GM12878 (cell line): Measurements from ENCODE around the gene TLX1. TPM values are rescaled to one million over a fixed set of nuclear protein-coding genes. Genes with fewer than 3 reads are reported as not detected.

Source experiments
- ATAC-seq: fragments of 200-7000 bp; cut with Tn5 transposase; 3 replicates; pipeline ENCODE4 v1.9.1; 2020; ENCODE audit warnings: mild to moderate bottlenecking, moderate library complexity
- Bru-seq: library from RNA; stranded (reverse); fragments of 400-500 nt; gene quantifications from one replicate; lab custom pipeline; 2021; lab: Mats Ljungman, UMichigan
- BruChase-seq, 2 experiments: library from RNA; stranded (reverse); fragments of 400-500 nt; gene quantifications; one replicate each; lab custom pipeline; 2021; lab: Mats Ljungman, UMichigan
- BruUV-seq: library from RNA; stranded (reverse); fragments of 400-500 nt; replicated peaks from 2 replicates; lab custom pipeline; 2021; lab: Mats Ljungman, UMichigan
- CTCF ChIA-PET: fragments of 300-600 bp; sonication (Branson Sonifier 250); formaldehyde crosslinking; extraction: SDS; loops from one replicate; lab custom pipeline; 2021; ENCODE audit warnings: inconsistent platforms; lab: Yijun Ruan, JAX
- POLR2A ChIA-PET: fragments of 350-600 bp; formaldehyde crosslinking; extraction: SDS; loops from one replicate; lab custom pipeline; 2021; ENCODE audit warnings: inconsistent platforms; lab: Charles Lee
- RAD21 ChIA-PET: fragments of 300-600 bp; sonication (Branson Sonifier 250); formaldehyde crosslinking; loops from one replicate; lab custom pipeline; 2023; ENCODE audit warnings: antibody characterized with exemption; ENCODE audit not compliant: unreplicated experiment; lab: Charles Lee
- SMC1A ChIA-PET: fragments of 300-600 bp; sonication (Branson Sonifier 250); formaldehyde crosslinking; loops from one replicate; lab custom pipeline; 2023; ENCODE audit not compliant: unreplicated experiment, uncharacterized antibody; lab: Charles Lee
- DNase-seq: peaks from one replicate; pipeline ENCODE4 v3.0.0-alpha.2; 2011; ENCODE audit warnings: low read depth, low spot score
- FAIRE-seq: peaks from 3 replicates; lab custom pipeline; 2011; peaks lifted over from hg19 to GRCh38; lab: Jason Lieb, UNC
- H2AFZ ChIP-seq: 2 replicates; pipeline ENCODE4 v1.6.0; 2011; ENCODE audit warnings: low read depth, low read length, control low read depth; ENCODE audit not compliant: control insufficient read depth
- H3K27ac ChIP-seq: 2 replicates; pipeline ENCODE4 v1.5.1; 2011; ENCODE audit warnings: control low read depth; ENCODE audit not compliant: control insufficient read depth, insufficient read depth
- H3K27me3 ChIP-seq, 2 experiments: replicated peaks in 1 of 2; 2 replicates each; pipeline versions ENCODE4 v1.6.0 to v1.6.1; 2011; ENCODE audit warnings: low read length in 1 of 2; ENCODE audit not compliant: control insufficient read depth in 2 of 2, insufficient read depth in 2 of 2
- H3K36me3 ChIP-seq, 2 experiments: 2 replicates each; pipeline ENCODE4 v1.5.1; 2011; ENCODE audit warnings: low read length in 1 of 2; ENCODE audit not compliant: control insufficient read depth in 2 of 2, insufficient read depth in 2 of 2
- H3K4me1 ChIP-seq: 2 replicates; pipeline ENCODE4 v1.6.1; 2011; ENCODE audit warnings: mild to moderate bottlenecking, low read length, moderate library complexity, mixed read lengths; ENCODE audit not compliant: control insufficient read depth, insufficient read depth
- H3K4me2 ChIP-seq: 2 replicates; pipeline ENCODE4 v1.6.0; 2011; ENCODE audit warnings: control low read depth; ENCODE audit not compliant: control insufficient read depth, insufficient read depth
- H3K4me3 ChIP-seq: fragments of 200-600 bp; sonication (generic); 2 replicates; pipeline ENCODE4 v1.5.1; 2016
- H3K79me2 ChIP-seq: 2 replicates; pipeline ENCODE4 v1.6.0; 2011; ENCODE audit warnings: low read length; ENCODE audit not compliant: control insufficient read depth, insufficient read depth
- H3K9ac ChIP-seq: 2 replicates; pipeline ENCODE4 v1.8.0; 2011; ENCODE audit warnings: low read length, control low read depth, mixed read lengths; ENCODE audit not compliant: control insufficient read depth, insufficient read depth
- H3K9me3 ChIP-seq: replicated peaks from 3 replicates; pipeline ENCODE4 v1.5.1; 2011; ENCODE audit warnings: mild to moderate bottlenecking, low read length; ENCODE audit not compliant: control insufficient read depth, insufficient read depth
- H4K20me1 ChIP-seq: 2 replicates; pipeline ENCODE4 v1.6.0; 2011; ENCODE audit not compliant: control insufficient read depth, insufficient read depth
- BCL11A ChIP-seq: IDR thresholded peaks from 2 replicates; pipeline ENCODE4 v1.6.1; 2011; ENCODE audit warnings: low read depth, low read length
- CBX3 ChIP-seq: fragments of 200-600 bp; sonication (generic); IDR thresholded peaks from 2 replicates; pipeline ENCODE4 v1.6.1; 2016; ENCODE audit warnings: low read depth, borderline replicate concordance
- CHD1 ChIP-seq: IDR thresholded peaks from 2 replicates; pipeline ENCODE4 v1.6.1; 2012; ENCODE audit warnings: low read depth, low read length, improper control_type of control experiment
- FOXM1 ChIP-seq: IDR thresholded peaks from 2 replicates; pipeline ENCODE4 v1.6.1; 2012; ENCODE audit warnings: low read depth, mild to moderate bottlenecking, inconsistent platforms, low read length, moderate library complexity
- IKZF2 ChIP-seq, 2 experiments: fragments of 450-650 bp; IDR thresholded peaks; 2 replicates each; pipeline ENCODE4 v1.6.1; 2017; ENCODE audit warnings: mild to moderate bottlenecking in 2 of 2, moderate library complexity in 2 of 2
- IRF5 ChIP-seq: fragments of 450-650 bp; IDR thresholded peaks from 2 replicates; pipeline ENCODE4 v1.6.1; 2017; ENCODE audit warnings: borderline replicate concordance
- MEF2B ChIP-seq: fragments of 450-650 bp; IDR thresholded peaks from 2 replicates; pipeline ENCODE4 v1.6.1; 2018; ENCODE audit warnings: mild to moderate bottlenecking, moderate library complexity; ENCODE audit not compliant: partially characterized antibody, poor library complexity, severe bottlenecking
- RAD21 ChIP-seq: IDR thresholded peaks from 2 replicates; pipeline ENCODE4 v1.6.1; 2011; ENCODE audit warnings: mild to moderate bottlenecking, low read depth, low read length, moderate library complexity; ENCODE audit not compliant: insufficient read depth
- SMARCA5 ChIP-seq: fragments of 450-650 bp; IDR thresholded peaks from 2 replicates; pipeline ENCODE4 v1.6.1; 2017; ENCODE audit warnings: mild to moderate bottlenecking
- SPI1 ChIP-seq: IDR thresholded peaks from 2 replicates; pipeline ENCODE4 v1.6.1; 2011; ENCODE audit warnings: low read depth, mild to moderate bottlenecking, low read length, moderate library complexity, borderline replicate concordance; ENCODE audit not compliant: insufficient read depth
- SREBF1 ChIP-seq: IDR thresholded peaks from 2 replicates; pipeline ENCODE4 v1.6.1; 2012; ENCODE audit warnings: mild to moderate bottlenecking, low read length
- WGBS: methylation state at CpG from one replicate; pipeline ENCODE4 v1.1.6; 2016; ENCODE audit warnings: low lambda C conversion rate; ENCODE audit not compliant: insufficient replicate concordance, insufficient coverage; ENCODE audit errors: missing lambda C conversion rate; 5-methylcytosine and 5-hydroxymethylcytosine counted together
- in situ Hi-C: fragments of 300-500 bp; cut with MboI; formaldehyde crosslinking; loops from 9 replicates; pipeline ENCODE4 v1.14.3; 2018; ENCODE audit warnings: mixed read lengths
- intact Hi-C: fragments of 100-400 bp; cut with micrococcal nuclease; formaldehyde crosslinking; loops from one replicate; pipeline ENCODE4 v1.14.2; 2022; ENCODE audit not compliant: unreplicated experiment
- long read RNA-seq, 2 experiments: library from polyadenylated mRNA; unstranded; transcript quantifications; one replicate each; pipeline ENCODE4 v2.0.0, GENCODE V29; 2019 to 2020
- polyA minus RNA-seq, 3 experiments: library from RNA; depleted of rRNA, polyadenylated mRNA; stranded (reverse); fragments of >200 nt; gene quantifications; 2 replicates each; pipeline ENCODE4 v1.2.3, GENCODE V29; 2011
- polyA plus RNA-seq, 11 experiments: library from polyadenylated mRNA; depleted of rRNA in 4 of 11; unstranded in 6 of 11; stranded (reverse) in 5 of 11; fragments of >200 nt; fragmentation: Nextera tagmentation in 4 of 11; fragmentation: Illumina TruSeq in 1 of 11; extraction: Ambion mirVana in 4 of 11; extraction: Trizol in 1 of 11; gene quantifications; 1 replicate in 1 of 11; 2 replicates in 10 of 11; pipeline versions ENCODE4 v1.2.1 to v1.2.3, GENCODE V29; 2011 to 2016; ENCODE audit warnings: inconsistent platforms in 2 of 11, missing spikeins in 2 of 11, low read depth in 1 of 11
- total RNA-seq, 4 experiments: library from RNA; depleted of rRNA in 3 of 4; stranded (reverse); fragments of >200 nt in 3 of 4; fragmentation: Illumina TruSeq in 1 of 4; extraction: Trizol in 1 of 4; gene quantifications; 2 replicates each; pipeline versions ENCODE4 v1.2.1 to v1.2.3, GENCODE V29; 2013 to 2021

The TLX1 gene
- total RNA-seq (2013; cell fraction: nucleolus; rRNA removed), result not detected in 2 replicates
- total RNA-seq (2014; rRNA removed) (not detected in 2 replicates), total RNA-seq (2014; rRNA removed; fragmentation: Illumina TruSeq; extraction: Trizol) (not detected in 2 replicates), total RNA-seq (2021) (not detected in 2 replicates), polyA plus RNA-seq (2011; rRNA removed) (not detected in 2 replicates), polyA plus RNA-seq (2014; fragmentation: Illumina TruSeq; extraction: Trizol) (not detected in 2 replicates), polyA plus RNA-seq (2014; fragmentation: Nextera tagmentation; extraction: Ambion mirVana) (not detected), polyA plus RNA-seq (2014; rRNA removed) (not detected in 2 replicates), polyA plus RNA-seq (2016; fragmentation: Nextera tagmentation; extraction: Ambion mirVana) (not detected), polyA minus RNA-seq (2011; rRNA and poly(A)+ RNA removed) (0.10 TPM in 1 of 2 replicates, not detected in the other), Bru-seq, nascent RNA (not detected), BruChase-seq, experiment 1, labeled RNA remaining after a 6-hour chase (not detected), BruChase-seq, experiment 2, labeled RNA remaining after a 2-hour chase (not detected)
- not detected for polyA plus RNA-seq (2011; ENCODE audit: low read depth)
- not detected in 2 replicates for polyA plus RNA-seq (2011; cell fraction: cytosol; rRNA removed)
- polyA plus RNA-seq (2011; cell fraction: nucleus; rRNA removed), result not detected in 2 replicates
- not detected in 2 replicates for polyA plus RNA-seq (2012)
- not detected in 2 replicates for polyA minus RNA-seq (2011; cell fraction: cytosol; rRNA and poly(A)+ RNA removed)
- not detected in 2 replicates for polyA minus RNA-seq (2011; cell fraction: nucleus; rRNA and poly(A)+ RNA removed)
- long read RNA-seq, experiment 1, result 0 reads
- long read RNA-seq, experiment 2, result 0 reads

GRCh38 chr10:101130984-101131961, at the start of gene TLX1:
Gene TLX1, plus strand, starts transcription at chr10:101131300. Its CDS starts 242 bp downstream, at chr10:101131542.
- ChIA-PET SMC1A (no interaction called here), RAD21 (interaction anchor here (1.4 kb wide), 1 partner anchor 11 kb away, joined by 3 read pairs; no protein-coding TSS in a partner anchor), CTCF (interaction anchor here (1.6 kb wide), 1 partner anchor 10 kb away, joined by 4 read pairs; no protein-coding TSS in a partner anchor)
- Histone ChIP-seq H3K27ac (no peak within 1 kb of the TSS), H3K4me3 (no peak within 1 kb of the TSS), H3K79me2 (no peaks in the 10 kb centered on the region), H3K4me2 (no peak within 1 kb of the TSS), H3K27me3 (peaks cover 31 to 51% of the 10 kb centered on the region in 2 experiments)
- no peak; the same call in 2 of the 3 replicates for ATAC-seq
- no peak for DNase-seq
- TF ChIP-seq CHD1 (no peak), MEF2B (no peak), SREBF1 (no peak), RAD21 (no peak), SMARCA5 (no peak), BCL11A (no peak), IRF5 (no peak), SPI1 (no peak), IKZF2 (IDR thresholded peaks at IDR 0.05) (no peak), CBX3 (no peak), FOXM1 (no peak)
- TF ChIP-seq, all 136 proteins: peak for 0
- POLR2A ChIA-PET, result no interaction called here
- Histone ChIP-seq H3K9ac (no peak within 1 kb of the TSS), H3K9me3 (no peaks in the 10 kb centered on the region), H3K4me1 (no peaks in the 10 kb centered on the region), H2AFZ (no peak within 1 kb of the TSS), H4K20me1 (peaks cover under 1% of the 10 kb centered on the region; the same call in 1 of the 2 replicates), H3K36me3 (no peaks in the 10 kb centered on the region)
- intact Hi-C loops (no loop called here), in situ Hi-C loops (no loop called here)
- WGBS, result 22% methylated on average over 48 of the region's 83 CpGs
- no TSS peak for BruUV-seq
- FAIRE-seq, result no peak
